PC-9 (cell line): ENCODE results near the gene AUP1.

Experiments
- CTCF ChIP-seq: fragments of 200-600 bp; sonication (generic); conservative IDR thresholded peaks from 2 replicates; pipeline ENCODE4 v1.6.1; 2017; ENCODE audit warnings: mixed run types, antibody characterized with exemption, mild to moderate bottlenecking, moderate library complexity
- EZH2 ChIP-seq: fragments of 200-600 bp; sonication (generic); IDR thresholded peaks from 2 replicates; pipeline ENCODE4 v1.8.0; 2017; ENCODE audit warnings: antibody characterized with exemption, low read depth

GRCh38 chr2:74566076-74566753 is 36.7 kb upstream of the AUP1 start:
- TF ChIP-seq CTCF (no peak), EZH2 (no peak)
